Lower lobe of right lung (tissue), 2 donors: ENCODE measurements around the gene MDP1. TPM values are rescaled to one million over a fixed set of nuclear protein-coding genes. Genes with fewer than 3 reads are reported as not detected.
"Not testable (repeated sequence)": the region's sequence is repeated elsewhere in the genome, so short reads cannot be mapped to it uniquely, and the experiment has no call there.

ENCODE experiments used
- ATAC-seq, 2 donors: fragments of 200-7000 bp; cut with Tn5 transposase; one replicate each; pipeline ENCODE4 v1.9.1; 2020 to 2022; ENCODE audit warnings: mild to moderate bottlenecking in 2 of 2, moderate library complexity in 2 of 2
- DNase-seq: peaks from one replicate; pipeline ENCODE4 v3.0.0-alpha.2; 2020
- H3K27ac ChIP-seq: fragments of 200-600 bp; one replicate; pipeline ENCODE4 v1.8.0; 2022
- H3K27me3 ChIP-seq: fragments of 200-600 bp; one replicate; pipeline ENCODE4 v1.8.0; 2022; ENCODE audit warnings: low read depth
- H3K36me3 ChIP-seq: fragments of 200-600 bp; one replicate; pipeline ENCODE4 v1.8.0; 2022; ENCODE audit warnings: mild to moderate bottlenecking
- H3K4me1 ChIP-seq: fragments of 200-600 bp; one replicate; pipeline ENCODE4 v1.8.0; 2022
- H3K4me3 ChIP-seq: fragments of 200-600 bp; one replicate; pipeline ENCODE4 v1.8.0; 2022; ENCODE audit warnings: mild to moderate bottlenecking
- H3K9me3 ChIP-seq: fragments of 200-600 bp; one replicate; pipeline ENCODE4 v1.8.0; 2022
- intact Hi-C: fragments of 100-400 bp; cut with DNase I; formaldehyde crosslinking; loops from one replicate; pipeline ENCODE4 v1.11.0; 2022
- total RNA-seq: library from RNA; stranded (reverse); fragmentation: NEBNext Ultra II Directional; extraction: Animal tissue kit (Norgen Biotek cat#: 25700); gene quantifications from one replicate; pipeline ENCODE4 v1.2.1, GENCODE V29; 2021
- TF ChIP-seq, protein P1 (sequence below): fragments of 200-600 bp; IDR thresholded peaks from one replicate; pipeline ENCODE4 v1.8.0; 2022; ENCODE audit warnings: antibody characterized with exemption, mild to moderate bottlenecking
- donor health status: DM: no; HTN: yes; CAD: no; lungs with severe emphysema.

The MDP1 gene
- total RNA-seq, 1 donor from 2014 or later, result 13.3 TPM

DNA sequence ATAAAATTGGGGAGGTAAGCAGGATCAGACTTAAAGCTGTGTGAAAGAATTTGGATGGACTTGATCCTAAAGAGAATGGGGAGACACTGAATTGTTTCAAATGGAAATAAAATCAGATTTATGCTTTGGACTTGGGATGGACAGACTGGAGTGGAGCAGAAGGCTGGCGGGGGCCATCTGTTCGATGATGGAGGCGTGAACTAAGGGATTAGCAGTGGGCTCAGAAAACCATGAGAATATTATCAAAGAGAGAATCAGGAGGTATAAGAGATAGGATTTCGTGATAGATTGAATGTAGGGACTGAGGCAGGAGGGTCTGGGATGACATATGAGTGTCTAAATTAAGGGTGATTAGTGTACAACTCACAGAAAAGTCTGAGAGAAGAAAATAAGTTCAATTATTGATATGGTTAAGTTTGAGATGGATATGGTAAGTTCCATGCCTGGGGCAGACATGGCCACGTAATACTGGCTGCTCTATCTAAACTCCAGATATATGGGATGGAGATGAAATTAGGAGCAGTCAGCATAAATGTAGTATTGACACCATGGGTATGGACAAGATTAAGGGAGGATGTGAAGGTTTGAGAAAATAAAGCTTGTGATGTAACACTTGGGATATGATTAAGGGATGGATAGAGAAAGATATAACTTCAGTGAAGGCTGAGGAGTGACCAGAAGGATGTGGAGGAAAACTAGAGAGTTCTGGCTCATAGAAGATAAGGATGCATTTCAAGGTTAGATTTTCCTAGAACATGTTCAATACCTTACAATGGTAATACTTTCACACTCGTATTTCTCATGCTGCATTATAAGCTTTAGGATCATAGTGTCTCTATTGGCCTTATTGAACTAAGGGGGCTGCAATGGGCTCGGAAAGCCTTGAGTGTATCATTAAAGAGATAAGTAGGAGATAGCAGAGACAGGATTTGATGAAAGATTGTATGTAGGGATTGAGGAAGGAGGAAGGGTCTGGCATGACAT lies 11.4 kb downstream of the MDP1 start:
- Histone ChIP-seq H3K36me3 (peaks cover 61% of the 10 kb centered on the region), H3K4me1 (no peaks in the 10 kb centered on the region), H3K4me3 (no peak overlapping the region), H3K9me3 (no peaks in the 10 kb centered on the region), H3K27me3 (no peaks in the 10 kb centered on the region), H3K27ac (no peak overlapping the region)
- DNase-seq, result no peak
- intact Hi-C loops, result no loop called here
- no peak for ATAC-seq
- TF ChIP-seq, protein P1, sequence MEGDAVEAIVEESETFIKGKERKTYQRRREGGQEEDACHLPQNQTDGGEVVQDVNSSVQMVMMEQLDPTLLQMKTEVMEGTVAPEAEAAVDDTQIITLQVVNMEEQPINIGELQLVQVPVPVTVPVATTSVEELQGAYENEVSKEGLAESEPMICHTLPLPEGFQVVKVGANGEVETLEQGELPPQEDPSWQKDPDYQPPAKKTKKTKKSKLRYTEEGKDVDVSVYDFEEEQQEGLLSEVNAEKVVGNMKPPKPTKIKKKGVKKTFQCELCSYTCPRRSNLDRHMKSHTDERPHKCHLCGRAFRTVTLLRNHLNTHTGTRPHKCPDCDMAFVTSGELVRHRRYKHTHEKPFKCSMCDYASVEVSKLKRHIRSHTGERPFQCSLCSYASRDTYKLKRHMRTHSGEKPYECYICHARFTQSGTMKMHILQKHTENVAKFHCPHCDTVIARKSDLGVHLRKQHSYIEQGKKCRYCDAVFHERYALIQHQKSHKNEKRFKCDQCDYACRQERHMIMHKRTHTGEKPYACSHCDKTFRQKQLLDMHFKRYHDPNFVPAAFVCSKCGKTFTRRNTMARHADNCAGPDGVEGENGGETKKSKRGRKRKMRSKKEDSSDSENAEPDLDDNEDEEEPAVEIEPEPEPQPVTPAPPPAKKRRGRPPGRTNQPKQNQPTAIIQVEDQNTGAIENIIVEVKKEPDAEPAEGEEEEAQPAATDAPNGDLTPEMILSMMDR, result no peak

DNA sequence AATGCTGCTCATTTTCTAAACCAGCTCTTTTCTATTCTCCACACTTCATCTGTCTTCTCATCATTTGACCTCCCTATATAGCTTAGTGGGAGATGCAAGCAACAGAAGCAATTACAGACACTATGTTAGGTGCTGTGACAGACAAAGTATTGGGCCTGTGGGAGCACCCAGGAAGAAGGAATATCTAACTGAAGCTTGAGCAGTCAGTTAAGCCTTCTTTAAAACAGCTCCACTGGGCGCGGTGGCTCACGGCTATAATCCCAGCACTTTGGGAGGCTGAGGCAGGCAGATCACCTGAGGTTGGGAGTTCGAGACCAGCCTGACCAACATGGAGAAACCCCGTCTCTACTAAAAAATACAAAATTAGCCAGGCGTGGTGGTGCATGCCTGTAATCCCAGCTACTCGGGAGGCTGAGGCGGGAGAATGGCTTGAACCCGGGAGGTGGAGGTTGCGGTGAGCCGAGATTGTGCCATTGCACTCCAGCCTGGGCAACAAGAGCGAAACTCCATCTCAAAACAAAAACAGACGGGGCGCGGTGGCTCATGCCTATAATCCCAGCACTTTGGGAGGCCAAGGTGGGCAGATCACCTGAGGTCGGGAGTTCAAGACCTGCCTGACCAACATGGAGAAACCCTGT lies 12.5 kb downstream of the MDP1 start:
- H3K9me3 ChIP-seq, intact Hi-C loops, ATAC-seq, H3K27me3 ChIP-seq, H3K27ac ChIP-seq, H3K4me3 ChIP-seq, DNase-seq, H3K4me1 ChIP-seq: not testable (repeated sequence)
- H3K36me3 ChIP-seq, result peaks cover 58% of the 10 kb centered on the region

DNA sequence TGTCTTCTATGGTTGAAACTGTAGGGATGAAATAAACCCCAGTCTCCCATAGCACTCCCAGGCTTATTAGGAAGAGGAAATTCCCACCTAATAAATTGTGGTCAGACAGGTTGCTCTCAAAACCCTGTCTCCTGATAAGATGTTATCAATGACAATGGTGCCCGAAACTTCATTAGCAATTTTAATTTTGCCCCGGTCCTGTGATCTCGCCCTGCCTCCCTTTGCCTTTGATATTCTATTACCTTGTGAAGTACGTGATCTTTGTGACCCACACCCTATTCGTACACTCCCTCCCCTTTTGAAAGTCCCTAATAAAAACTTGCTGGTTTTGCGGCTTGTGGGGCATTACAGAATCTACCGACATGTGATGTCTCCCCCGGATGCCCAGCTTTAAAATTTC lies 13.3 kb downstream of the MDP1 start:
- intact Hi-C loops, H3K4me3 ChIP-seq, ATAC-seq: not testable (repeated sequence)

DNA sequence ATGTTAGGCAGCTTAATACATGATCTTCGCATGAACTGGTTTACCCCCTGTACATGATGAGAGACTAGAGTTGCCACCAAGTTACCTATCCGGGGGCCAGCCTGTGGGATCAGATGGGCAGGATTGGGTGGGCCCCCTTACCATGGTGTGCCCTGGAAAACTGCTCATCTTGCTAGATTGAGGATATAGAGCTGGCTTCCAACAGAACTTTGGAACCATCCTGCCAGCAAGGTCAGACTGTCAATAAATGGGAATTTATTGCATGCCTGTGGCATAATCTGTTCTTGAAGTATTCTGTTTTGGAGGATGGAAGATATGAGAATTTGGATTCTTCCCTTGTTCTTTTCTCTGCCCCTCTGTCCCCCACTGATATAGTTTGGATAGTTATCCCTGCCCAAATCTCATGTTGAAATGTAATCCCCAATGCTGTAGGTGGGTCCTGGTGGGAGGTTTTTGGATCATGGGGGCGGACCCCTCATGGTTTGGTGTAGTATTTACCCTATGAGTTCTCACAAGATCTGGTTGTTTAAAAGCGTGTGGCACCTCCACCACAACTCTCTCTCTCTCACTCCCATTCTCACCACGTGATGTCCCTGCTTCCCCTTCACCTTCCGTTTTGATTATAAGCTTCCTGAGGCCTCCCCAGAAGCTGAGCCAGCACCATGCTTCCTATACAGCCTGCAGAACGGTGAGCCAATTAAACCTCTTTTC lies 16.9 kb downstream of the MDP1 start:
- Histone ChIP-seq H3K27ac (no peak overlapping the region), H3K36me3 (peaks cover 19% of the 10 kb centered on the region), H3K27me3 (no peaks in the 10 kb centered on the region), H3K4me3 (no peak overlapping the region), H3K4me1 (peaks cover 27% of the 10 kb centered on the region), H3K9me3 (no peaks in the 10 kb centered on the region)
- TF ChIP-seq, protein P1, result no peak
- DNase-seq (no peak), ATAC-seq (no peak)
- intact Hi-C loops, result no loop called here

More for the DNA sequence above, 13.3 kb downstream of the MDP1 start:
- peaks cover 50% of the 10 kb centered on the region for H3K36me3 ChIP-seq
- H3K27ac ChIP-seq, H3K9me3 ChIP-seq, H3K4me1 ChIP-seq, H3K27me3 ChIP-seq, DNase-seq: not testable (repeated sequence)

DNA sequence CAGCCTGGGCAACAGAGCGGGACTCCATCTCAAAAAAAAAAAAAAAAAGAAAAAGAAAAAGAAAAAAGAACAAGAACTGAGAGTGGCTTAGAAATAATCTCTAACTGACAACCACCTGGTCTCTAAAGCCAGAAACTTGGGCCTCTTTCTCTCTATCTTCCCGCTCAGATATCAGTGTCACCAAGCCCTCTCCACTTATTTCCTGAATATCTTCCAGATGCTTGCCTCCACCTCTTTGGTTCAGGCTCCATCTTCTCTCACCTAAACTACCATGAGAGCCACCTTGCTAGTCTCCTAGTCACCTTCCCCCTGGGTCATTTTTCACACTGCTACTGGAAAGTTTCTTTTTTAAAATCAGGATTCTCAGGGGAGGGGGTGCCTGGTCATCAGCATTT lies 18.8 kb downstream of the MDP1 start:
- peaks cover 31% of the 10 kb centered on the region for H3K36me3 ChIP-seq
- intact Hi-C loops, result no loop called here
- H3K27me3 ChIP-seq, result no peaks in the 10 kb centered on the region
- TF ChIP-seq, protein P1, result no peak
- H3K9me3 ChIP-seq, result no peaks in the 10 kb centered on the region
- ATAC-seq (no peak), DNase-seq (no peak)
- H3K27ac ChIP-seq, result no peak overlapping the region
- peaks cover 28% of the 10 kb centered on the region for H3K4me1 ChIP-seq
- peak overlapping the region; percentile 81 for H3K4me3 ChIP-seq
